Activated CD8-positive, alpha-beta T cell treated with anti-CD3 and anti-CD28 coated beads, Interleukin-2, amount 10 ng/mL, durations not matched to agents 7 days and 5 days (primary cell): Measurements from ENCODE around the gene UBR2. TPM values are rescaled to one million over a fixed set of nuclear protein-coding genes. Genes with fewer than 3 reads are reported as not detected.
"Not testable (repeated sequence)": the region's sequence is repeated elsewhere in the genome, so short reads cannot be mapped to it uniquely, and the experiment has no call there.

Experiments
- ATAC-seq: fragments of 150-1000 bp; cut with Tn5 transposase; one replicate; pipeline ENCODE4 v1.10.0; 2021; ENCODE audit warnings: moderate library complexity
- CTCF ChIA-PET: fragments of 350-600 bp; sonication (Branson Sonifier 250); formaldehyde crosslinking; loops from one replicate; lab custom pipeline; 2021; ENCODE audit warnings: antibody characterized with exemption; lab: Charles Lee
- POLR2A ChIA-PET: fragments of 350-600 bp; sonication (Branson Sonifier 250); formaldehyde crosslinking; loops from one replicate; lab custom pipeline; 2021; ENCODE audit warnings: antibody characterized with exemption; lab: Charles Lee
- DNase-seq: peaks from one replicate; pipeline ENCODE4 v3.0.0-alpha.2; 2020
- H3K27ac Mint-ChIP-seq: one replicate; pipeline ENCODE4 v1.8.0; 2021; ENCODE audit warnings: mild to moderate bottlenecking, mixed read lengths
- H3K27me3 Mint-ChIP-seq: one replicate; pipeline ENCODE4 v1.8.0; 2021; ENCODE audit warnings: low read depth, mixed read lengths
- H3K36me3 Mint-ChIP-seq: one replicate; pipeline ENCODE4 v1.8.0; 2021; ENCODE audit warnings: low read depth, mixed read lengths
- H3K4me1 Mint-ChIP-seq: one replicate; pipeline ENCODE4 v1.8.0; 2021; ENCODE audit warnings: low read depth, mixed read lengths
- H3K4me3 Mint-ChIP-seq: one replicate; pipeline ENCODE4 v1.8.0; 2021; ENCODE audit warnings: mild to moderate bottlenecking, mixed read lengths
- H3K9me3 Mint-ChIP-seq: one replicate; pipeline ENCODE4 v1.8.0; 2022; ENCODE audit warnings: mixed read lengths; ENCODE audit not compliant: insufficient read depth
- total RNA-seq, 2 experiments: library from RNA; stranded (reverse); gene quantifications; one replicate each; pipeline ENCODE4 v1.2.3, GENCODE V29; 2021

UBR2 gene
- total RNA-seq, 2 experiments from 2014 or later, result 23.6 to 24.8 TPM

DNA sequence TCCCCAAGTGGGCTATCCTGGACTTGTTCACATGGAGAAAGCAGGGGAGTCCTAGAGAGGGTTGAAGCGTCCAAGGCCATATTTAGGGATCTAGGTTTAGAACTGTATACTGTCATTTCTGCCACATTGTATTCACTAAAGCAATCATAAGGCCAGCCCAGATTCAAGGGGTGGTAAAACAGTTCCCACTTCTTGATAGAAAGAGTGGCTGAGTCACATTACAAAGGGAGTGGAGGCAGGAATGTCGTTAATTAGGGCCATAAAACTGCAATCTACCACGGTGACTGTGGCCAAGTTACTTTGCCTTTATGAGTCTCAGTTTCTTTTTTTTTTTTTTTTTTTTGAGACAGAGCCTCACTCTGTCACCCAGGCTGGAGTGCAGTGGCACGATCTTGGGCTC, 7.4 kb upstream of the UBR2 start:
- ChIA-PET POLR2A (no interaction called here), CTCF (interaction anchor here (1.2 to 11.6 kb wide), 3 partner anchors 9 to 452 kb away, joined by 3 to 109 read pairs (median 8); no protein-coding TSS in a partner anchor)
- ATAC-seq (no peak), DNase-seq (no peak)
- no peak overlapping the region for H3K4me3 Mint-ChIP-seq
- H3K27ac Mint-ChIP-seq, result no peak overlapping the region
- peaks cover 7% of the 10 kb centered on the region for H3K27me3 Mint-ChIP-seq
- H3K4me1 Mint-ChIP-seq, result peaks cover 7% of the 10 kb centered on the region
- H3K9me3 Mint-ChIP-seq, result no peaks in the 10 kb centered on the region
- no peaks in the 10 kb centered on the region for H3K36me3 Mint-ChIP-seq

DNA sequence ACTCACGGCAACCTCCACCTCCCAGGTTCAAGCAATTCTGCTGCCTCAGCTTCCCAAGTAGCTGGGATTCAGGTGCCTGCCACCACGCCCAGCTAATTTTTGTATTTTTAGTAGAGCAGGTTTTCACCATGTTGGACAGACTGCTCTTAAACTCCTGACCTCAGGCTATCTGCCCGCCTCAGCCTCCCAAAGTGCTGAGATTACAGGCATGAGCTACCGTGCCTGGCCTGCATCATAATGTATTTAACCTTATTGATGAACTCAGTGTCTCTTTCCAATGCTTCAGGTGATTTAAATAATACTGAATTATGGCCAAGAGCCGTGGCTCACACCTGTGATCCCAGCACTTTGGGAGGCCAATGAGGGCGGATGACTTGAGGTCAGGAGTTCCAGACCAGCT, 4.6 kb upstream of the UBR2 start:
- H3K27ac Mint-ChIP-seq, H3K4me3 Mint-ChIP-seq: not testable (repeated sequence)
- CTCF ChIA-PET, result interaction anchor here (11.6 kb wide), 1 partner anchor 12 kb away, joined by 109 read pairs; no protein-coding TSS in a partner anchor

DNA sequence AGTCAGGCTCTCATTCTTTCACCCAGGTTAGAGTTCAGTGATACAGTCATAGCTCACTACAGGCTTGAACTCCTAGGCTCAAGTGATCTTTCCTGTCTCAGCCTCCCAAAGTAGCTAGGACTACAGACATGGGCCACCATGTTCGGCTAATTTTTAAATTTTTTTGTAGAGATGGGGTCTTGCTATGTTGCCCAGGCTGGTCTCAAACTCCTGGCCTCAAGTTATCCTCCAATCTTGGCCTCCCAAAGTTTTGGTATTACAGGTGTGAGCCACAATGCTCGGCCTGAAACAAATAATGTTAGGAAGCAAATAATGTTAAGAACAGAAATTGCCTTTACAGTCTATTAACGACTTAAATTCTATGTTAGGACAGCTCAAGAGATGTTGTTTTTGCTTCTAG, 1.8 kb upstream of the UBR2 start:
- POLR2A ChIA-PET, result interaction anchor here (0.7 kb wide), 1 partner anchor 531 kb away, joined by 5 read pairs; no protein-coding TSS in a partner anchor
- Mint-ChIP-seq H3K4me3 (no peak overlapping the region), H3K4me1 (peaks cover 24% of the 10 kb centered on the region), H3K36me3 (peaks cover 13% of the 10 kb centered on the region), H3K27ac (no peak overlapping the region), H3K27me3 (peaks cover 7% of the 10 kb centered on the region), H3K9me3 (no peaks in the 10 kb centered on the region)
- CTCF ChIA-PET, result interaction anchor here (11.6 kb wide), 1 partner anchor 14 kb away, joined by 109 read pairs; no protein-coding TSS in a partner anchor
- DNase-seq (no peak), ATAC-seq (no peak)

More for the DNA sequence above, 4.6 kb upstream of the UBR2 start:
- H3K4me1 Mint-ChIP-seq, result peaks cover 17% of the 10 kb centered on the region
- POLR2A ChIA-PET, H3K27me3 Mint-ChIP-seq, ATAC-seq, H3K9me3 Mint-ChIP-seq, DNase-seq, H3K36me3 Mint-ChIP-seq: not testable (repeated sequence)

DNA sequence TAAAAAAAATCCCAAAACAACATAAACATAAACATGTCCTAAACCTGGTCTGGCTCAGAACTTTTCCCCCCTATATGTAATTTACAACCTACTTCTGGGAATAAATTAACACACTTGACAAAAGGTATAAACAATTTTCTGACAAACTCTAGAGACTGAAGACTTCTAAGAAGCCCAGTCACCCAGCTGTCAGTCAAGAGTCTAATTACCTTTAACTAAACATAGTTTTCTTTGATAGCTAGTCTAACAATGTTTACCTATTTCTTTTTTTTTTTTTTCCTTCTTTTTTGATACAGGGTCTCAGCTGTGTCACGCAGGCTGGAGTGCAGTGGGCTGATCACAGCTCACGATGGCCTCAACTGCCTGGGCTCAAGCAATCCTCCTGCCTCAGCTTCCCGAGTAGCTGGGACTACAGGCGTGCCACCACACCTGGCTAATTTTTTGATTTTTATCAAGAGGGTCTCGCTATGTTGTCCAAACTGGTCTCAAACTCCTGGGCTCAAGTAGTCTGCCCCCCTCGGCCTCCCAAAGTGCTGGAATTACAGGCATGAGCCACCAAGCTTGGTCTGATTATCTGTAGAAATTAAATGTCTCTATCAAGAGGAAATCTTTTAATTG, 932 bp upstream of the UBR2 start:
- ChIA-PET CTCF (interaction anchor here (0.6 to 11.6 kb wide), 13 partner anchors 8 to 348 kb away, joined by 3 to 109 read pairs (median 3); partner anchors contain the start of gene TBCC), POLR2A (interaction anchor here (1.1 to 2.0 kb wide), 2 partner anchors 183 to 778 kb away, joined by 3 to 11 read pairs; partner anchors contain the start of gene TBCC)
- no peak for DNase-seq
- H3K9me3 Mint-ChIP-seq, result no peaks in the 10 kb centered on the region
- H3K27ac Mint-ChIP-seq, result no peak overlapping the region
- ATAC-seq, result no peak
- peaks cover 17% of the 10 kb centered on the region for H3K36me3 Mint-ChIP-seq
- H3K4me3 Mint-ChIP-seq, result peak overlapping the region; percentile 96
- H3K27me3 Mint-ChIP-seq, result peaks cover 4% of the 10 kb centered on the region
- peaks cover 28% of the 10 kb centered on the region for H3K4me1 Mint-ChIP-seq

DNA sequence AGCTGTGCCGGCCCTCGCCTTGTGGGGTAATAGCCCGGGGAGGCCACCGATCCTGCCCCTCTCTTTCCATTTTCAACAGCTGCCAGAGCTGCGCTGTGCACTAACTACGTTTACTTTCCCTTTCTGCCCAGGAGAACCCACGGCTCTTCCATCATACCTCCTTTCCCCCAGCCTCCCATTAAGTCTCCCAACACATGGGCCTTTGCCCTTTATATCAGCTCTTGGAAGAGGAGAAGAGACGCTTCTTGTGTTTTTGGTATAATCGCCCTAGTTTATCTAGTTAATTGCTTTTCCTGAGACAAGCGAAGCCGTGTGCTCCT, 637 bp downstream of the UBR2 start:
- H3K4me1 Mint-ChIP-seq, result peaks cover 38% of the 10 kb centered on the region
- H3K27ac Mint-ChIP-seq, result peak overlapping the region; percentile 91
- ATAC-seq, result no peak
- H3K36me3 Mint-ChIP-seq, result peaks cover 27% of the 10 kb centered on the region
- H3K27me3 Mint-ChIP-seq, result peaks cover 3% of the 10 kb centered on the region
- H3K4me3 Mint-ChIP-seq, result peak overlapping the region; percentile 96
- DNase-seq, result peak; percentile 65
- CTCF ChIA-PET, result interaction anchor here (0.8 to 11.6 kb wide), 17 partner anchors 8 to 777 kb away, joined by 3 to 109 read pairs (median 3); partner anchors contain the start of gene TOMM6
- POLR2A ChIA-PET, result interaction anchor here (0.5 to 2.0 kb wide), 6 partner anchors 12 to 315 kb away, joined by 3 to 11 read pairs (median 4); partner anchors contain the start of genes RPL7L1, TBCC and TRERF1
- H3K9me3 Mint-ChIP-seq, result no peaks in the 10 kb centered on the region

DNA sequence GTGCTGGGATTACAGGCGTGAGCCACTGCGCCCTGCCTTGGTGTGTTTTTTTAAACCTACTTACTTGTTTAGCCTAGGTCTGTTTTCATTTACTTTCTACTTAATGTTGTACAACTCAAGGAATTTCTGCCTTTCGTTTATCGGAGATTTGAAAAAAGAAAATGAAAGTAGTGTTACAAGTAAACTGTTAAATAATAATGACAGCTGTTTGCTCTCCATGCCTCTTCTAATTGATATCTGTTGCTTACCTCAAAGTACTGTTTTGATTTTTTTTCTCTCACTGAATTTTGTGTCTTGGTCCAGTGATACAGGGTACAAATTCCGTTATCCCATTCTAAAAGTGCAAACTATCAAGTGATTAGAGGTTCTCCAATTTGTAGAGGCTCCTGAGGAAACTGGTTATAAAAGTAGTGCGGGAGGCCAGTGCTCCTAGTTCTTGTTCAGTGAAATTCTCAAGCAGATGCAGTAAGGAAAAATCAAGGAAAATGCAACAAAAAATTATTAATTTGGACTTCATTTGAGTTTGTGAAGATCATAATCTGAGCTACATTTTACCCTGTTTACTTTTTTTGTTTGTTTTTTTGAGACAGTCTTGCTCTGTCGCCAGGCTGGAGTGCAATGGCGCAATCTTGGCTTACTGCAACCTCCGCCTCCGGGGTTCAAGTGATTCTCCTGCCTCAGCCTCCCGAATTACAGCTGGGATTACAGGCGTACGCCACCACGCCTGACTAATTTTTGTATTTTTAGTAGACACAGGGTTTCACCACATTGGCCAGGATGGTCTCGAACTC, 2.2 kb downstream of the UBR2 start:
- Mint-ChIP-seq H3K27me3 (no peaks in the 10 kb centered on the region), H3K36me3 (peaks cover 27% of the 10 kb centered on the region), H3K4me1 (peaks cover 44% of the 10 kb centered on the region), H3K27ac (peak overlapping the region; percentile 91), H3K9me3 (no peaks in the 10 kb centered on the region), H3K4me3 (peak overlapping the region; percentile 96)
- ChIA-PET POLR2A (interaction anchor here (0.6 kb wide), 1 partner anchor 15 kb away, joined by 5 read pairs; no protein-coding TSS in a partner anchor), CTCF (interaction anchor here (0.9 to 11.6 kb wide), 4 partner anchors 9 to 352 kb away, joined by 3 to 109 read pairs (median 5); no protein-coding TSS in a partner anchor)
- DNase-seq (no peak), ATAC-seq (no peak)

DNA sequence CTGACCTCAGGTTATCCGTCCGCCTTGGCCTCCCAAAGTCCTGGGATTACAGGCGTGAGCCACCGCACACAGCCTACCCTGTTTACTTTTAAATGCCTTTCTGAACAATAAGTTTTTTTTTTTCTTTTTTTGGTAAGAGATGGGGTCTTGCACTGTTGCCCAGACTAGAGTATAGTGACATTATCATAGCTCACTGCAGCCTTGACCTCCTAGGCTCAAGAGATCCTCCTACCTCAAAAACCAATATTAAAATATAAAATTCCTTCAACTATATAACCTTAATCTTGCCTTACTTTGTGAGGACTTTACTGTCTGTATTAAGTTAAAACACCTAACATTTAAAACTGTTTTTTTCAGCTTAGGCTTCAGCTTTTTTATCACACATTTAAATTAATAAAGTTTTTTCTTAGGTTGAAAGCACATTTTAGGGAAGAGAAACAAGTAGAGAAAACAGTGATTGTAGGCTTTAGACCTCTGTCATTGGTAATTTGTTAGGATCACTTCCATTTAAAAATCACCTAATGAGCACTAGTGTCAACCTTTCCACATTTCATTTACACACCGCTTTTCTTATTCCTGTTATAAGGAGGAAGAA, 2.9 kb downstream of the UBR2 start:
- ATAC-seq (no peak), DNase-seq (no peak)
- no peaks in the 10 kb centered on the region for H3K9me3 Mint-ChIP-seq
- CTCF ChIA-PET, result interaction anchor here (0.9 to 11.6 kb wide), 4 partner anchors 19 to 352 kb away, joined by 3 to 109 read pairs (median 4); no protein-coding TSS in a partner anchor
- no peaks in the 10 kb centered on the region for H3K27me3 Mint-ChIP-seq
- H3K27ac Mint-ChIP-seq, result no peak overlapping the region
- H3K4me3 Mint-ChIP-seq, result peak overlapping the region; percentile 96
- peaks cover 27% of the 10 kb centered on the region for H3K36me3 Mint-ChIP-seq
- POLR2A ChIA-PET, result no interaction called here
- peaks cover 49% of the 10 kb centered on the region for H3K4me1 Mint-ChIP-seq

DNA sequence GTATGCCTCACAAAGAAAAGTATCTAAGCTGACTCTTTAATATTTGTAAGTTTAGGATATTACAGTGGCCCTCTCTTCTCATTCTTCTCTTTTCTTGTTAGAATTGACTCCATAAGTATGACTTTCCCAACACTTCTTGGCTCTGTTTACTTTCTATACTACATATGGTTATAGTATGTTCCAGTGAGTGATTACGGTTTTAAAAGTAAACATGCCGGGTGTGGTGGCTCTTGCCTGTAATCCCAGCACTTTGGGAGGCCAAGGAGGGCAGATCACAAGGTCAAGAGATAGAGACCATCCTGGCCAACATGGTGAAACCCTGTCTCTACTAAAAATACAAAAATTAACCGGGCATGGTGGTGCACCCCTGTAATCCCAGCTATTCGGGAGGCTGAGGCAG, 3.4 kb downstream of the UBR2 start:
- ATAC-seq, H3K4me3 Mint-ChIP-seq, H3K27me3 Mint-ChIP-seq, H3K9me3 Mint-ChIP-seq, POLR2A ChIA-PET, DNase-seq, H3K27ac Mint-ChIP-seq: not testable (repeated sequence)
- CTCF ChIA-PET, result interaction anchor here (0.9 to 1.6 kb wide), 3 partner anchors 159 to 353 kb away, joined by 3 to 4 read pairs (median 3); no protein-coding TSS in a partner anchor
- Mint-ChIP-seq H3K36me3 (peaks cover 27% of the 10 kb centered on the region), H3K4me1 (peaks cover 54% of the 10 kb centered on the region)

DNA sequence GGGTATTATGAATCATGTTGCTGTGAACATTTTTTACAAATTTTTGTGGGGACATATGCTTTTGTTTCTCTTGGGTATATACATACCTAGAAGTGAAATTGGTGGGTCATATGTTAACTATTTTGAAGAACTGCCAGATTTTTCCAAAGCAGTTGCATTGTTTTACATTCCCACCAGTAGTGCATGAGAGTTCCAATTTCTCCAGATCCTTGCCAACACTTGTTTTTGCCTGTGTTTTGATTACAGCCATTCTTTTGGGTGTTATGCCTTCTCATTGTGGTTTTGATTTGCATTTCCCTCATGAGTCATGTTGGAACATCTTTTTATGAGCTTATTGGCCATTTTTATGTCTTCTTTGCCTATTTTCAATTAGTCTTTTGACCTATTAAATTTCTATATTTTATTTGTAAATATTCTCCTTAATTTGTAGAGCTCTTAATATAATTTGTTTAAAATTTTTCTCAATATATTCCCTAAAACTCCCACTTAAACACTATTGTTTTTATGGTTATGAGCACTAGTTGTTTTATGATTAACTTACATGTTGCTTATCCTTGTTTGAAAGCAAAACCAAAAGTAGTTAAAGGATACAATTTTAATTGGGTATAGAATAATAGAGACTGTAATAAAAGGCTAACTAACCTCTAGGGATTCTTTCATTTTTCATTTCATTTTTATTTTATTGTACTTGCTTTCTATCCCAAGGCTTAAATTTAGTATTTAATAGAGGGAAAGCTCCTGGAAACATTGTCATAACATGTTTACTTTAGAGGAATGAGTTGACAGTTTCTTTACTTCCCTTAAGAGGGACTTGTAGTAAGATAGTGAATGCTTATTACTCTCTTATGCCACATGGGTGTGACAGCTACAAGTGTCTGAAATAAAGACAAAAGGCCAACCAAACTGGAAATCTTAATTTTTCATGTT, 5.5 kb downstream of the UBR2 start:
- POLR2A ChIA-PET, result interaction anchor here (0.9 to 1.2 kb wide), 2 partner anchors 9 to 18 kb away, joined by 3 to 5 read pairs; no protein-coding TSS in a partner anchor
- H3K9me3 Mint-ChIP-seq, result no peaks in the 10 kb centered on the region
- CTCF ChIA-PET, result interaction anchor here (0.7 to 1.6 kb wide), 4 partner anchors 9 to 356 kb away, joined by 3 to 5 read pairs (median 3); partner anchors contain the start of gene RPL7L1
- peak overlapping the region; percentile 13 for H3K4me3 Mint-ChIP-seq
- DNase-seq, result no peak
- H3K27ac Mint-ChIP-seq, result peak overlapping the region; percentile 34
- peaks cover 40% of the 10 kb centered on the region for H3K36me3 Mint-ChIP-seq
- no peaks in the 10 kb centered on the region for H3K27me3 Mint-ChIP-seq
- H3K4me1 Mint-ChIP-seq, result peaks cover 54% of the 10 kb centered on the region
- peak; percentile 35 for ATAC-seq

DNA sequence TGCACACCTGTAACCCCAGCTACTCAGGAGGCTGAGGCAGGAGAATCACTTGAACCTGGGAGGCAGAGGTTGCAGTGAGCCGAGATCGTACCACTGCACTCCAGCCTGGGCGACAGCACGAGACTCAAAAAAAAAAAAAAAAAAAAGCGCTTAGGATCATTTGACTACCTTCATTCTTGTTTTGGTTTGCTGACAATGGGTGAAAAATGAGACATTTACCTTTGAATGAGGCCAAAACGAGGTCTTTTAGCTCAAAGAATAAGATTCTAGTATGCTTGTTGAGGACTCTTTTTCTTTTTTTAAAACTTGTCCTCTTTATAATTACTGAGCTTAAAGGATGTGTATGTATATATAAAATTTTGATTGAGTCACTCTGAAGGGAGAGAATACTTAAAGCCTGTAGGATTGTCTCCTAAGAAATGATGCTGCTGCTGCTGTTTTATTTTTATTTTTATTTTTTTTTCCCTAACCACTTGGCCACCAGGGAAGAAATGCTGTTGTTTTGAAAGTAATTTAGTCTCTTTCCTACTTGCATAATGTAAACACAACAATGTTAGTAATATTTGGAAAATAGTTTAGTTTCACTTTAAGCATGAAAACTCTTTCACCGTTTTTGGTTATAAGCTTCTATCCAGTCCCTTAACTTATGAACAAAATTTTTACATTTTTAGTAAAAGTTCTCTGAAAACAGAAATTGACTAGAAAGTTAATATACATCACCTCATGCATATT, 7.9 kb downstream of the UBR2 start:
- Mint-ChIP-seq H3K27ac (peak overlapping the region; percentile 61), H3K4me1 (peaks cover 44% of the 10 kb centered on the region), H3K27me3 (no peaks in the 10 kb centered on the region), H3K36me3 (peaks cover 47% of the 10 kb centered on the region), H3K9me3 (no peaks in the 10 kb centered on the region), H3K4me3 (peak overlapping the region; percentile 61)
- DNase-seq (no peak), ATAC-seq (peak; percentile 3)
- POLR2A ChIA-PET, result interaction anchor here (0.6 to 1.3 kb wide), 5 partner anchors 8 to 1058 kb away, joined by 3 to 9 read pairs (median 3); partner anchors contain the start of gene UBR2
- CTCF ChIA-PET, result interaction anchor here (1.4 to 2.0 kb wide), 3 partner anchors 8 to 154 kb away, joined by 6 to 10 read pairs (median 6); partner anchors contain the start of gene UBR2
